H1 (cell line): Measurements from ENCODE around the gene WDR59. TPM values are rescaled to one million over a fixed set of nuclear protein-coding genes. Genes with fewer than 3 reads are reported as not detected.

Source experiments
- RFX5 ChIP-seq: IDR thresholded peaks from 2 replicates; pipeline ENCODE4 v1.6.1; 2011; ENCODE audit warnings: low read depth, low read length, improper control_type of control experiment, borderline replicate concordance
- polyA plus RNA-seq, 7 experiments: library from polyadenylated mRNA; depleted of rRNA in 3 of 7; stranded (reverse) in 5 of 7; unstranded in 2 of 7; fragments of >200 nt in 5 of 7; fragments of 200-250 nt in 2 of 7; gene quantifications; 1 replicate in 5 of 7; 2 replicates in 1 of 7; 4 replicates in 1 of 7; pipeline versions ENCODE4 v1.2.1 to v1.2.3, GENCODE V29; 2011 to 2013; ENCODE audit warnings: missing spikeins in 2 of 7, mixed read lengths in 2 of 7
- total RNA-seq: library from RNA; stranded (reverse); fragmentation: NEBNext Ultra II Directional; extraction: Animal tissue kit (Norgen Biotek cat#: 25700); gene quantifications from 2 replicates; pipeline ENCODE4 v1.2.1, GENCODE V29; 2021

WDR59 gene
- total and polyA plus RNA-seq, 2 of the 8 experiments (the other 6 are each of a cell fraction or from before 2014, with no cell fraction given) = 84.2 to 124 TPM

DNA sequence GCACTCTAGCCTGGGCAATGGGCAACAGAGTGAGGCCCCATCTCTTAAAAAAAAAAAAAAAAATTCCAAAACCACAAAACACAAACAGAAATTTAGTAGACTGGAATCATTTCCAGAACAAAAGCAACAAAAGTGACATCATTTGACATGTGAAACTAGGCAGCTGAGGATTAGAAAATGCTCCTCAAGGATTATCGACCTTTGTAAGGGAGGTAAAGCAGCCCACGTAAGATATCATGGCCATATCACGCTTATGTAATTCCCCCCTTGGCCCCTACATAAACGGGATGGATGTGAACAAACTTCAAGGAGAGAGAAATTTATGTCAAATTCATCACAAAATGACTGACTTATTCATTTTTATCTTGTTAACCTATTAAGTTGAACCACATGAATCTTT, 83.3 kb downstream of the WDR59 start (continued):
- no peak for TF ChIP-seq RFX5
